Posterior cingulate gyrus (tissue), 11 donors: ENCODE measurements around the gene TRIM8.

Experiments
- DNase-seq, 10 donors: peaks; one replicate each; pipeline versions ENCODE4 v3.0.0 to v3.0.0-alpha.2; 2020 to 2021; ENCODE audit warnings: mixed read lengths in 3 of 10
- intact Hi-C: fragments of 100-400 bp; cut with DNase I; formaldehyde crosslinking; loops from one replicate; pipeline ENCODE4 v1.15.1; 2023

Gene TRIM8

DNA sequence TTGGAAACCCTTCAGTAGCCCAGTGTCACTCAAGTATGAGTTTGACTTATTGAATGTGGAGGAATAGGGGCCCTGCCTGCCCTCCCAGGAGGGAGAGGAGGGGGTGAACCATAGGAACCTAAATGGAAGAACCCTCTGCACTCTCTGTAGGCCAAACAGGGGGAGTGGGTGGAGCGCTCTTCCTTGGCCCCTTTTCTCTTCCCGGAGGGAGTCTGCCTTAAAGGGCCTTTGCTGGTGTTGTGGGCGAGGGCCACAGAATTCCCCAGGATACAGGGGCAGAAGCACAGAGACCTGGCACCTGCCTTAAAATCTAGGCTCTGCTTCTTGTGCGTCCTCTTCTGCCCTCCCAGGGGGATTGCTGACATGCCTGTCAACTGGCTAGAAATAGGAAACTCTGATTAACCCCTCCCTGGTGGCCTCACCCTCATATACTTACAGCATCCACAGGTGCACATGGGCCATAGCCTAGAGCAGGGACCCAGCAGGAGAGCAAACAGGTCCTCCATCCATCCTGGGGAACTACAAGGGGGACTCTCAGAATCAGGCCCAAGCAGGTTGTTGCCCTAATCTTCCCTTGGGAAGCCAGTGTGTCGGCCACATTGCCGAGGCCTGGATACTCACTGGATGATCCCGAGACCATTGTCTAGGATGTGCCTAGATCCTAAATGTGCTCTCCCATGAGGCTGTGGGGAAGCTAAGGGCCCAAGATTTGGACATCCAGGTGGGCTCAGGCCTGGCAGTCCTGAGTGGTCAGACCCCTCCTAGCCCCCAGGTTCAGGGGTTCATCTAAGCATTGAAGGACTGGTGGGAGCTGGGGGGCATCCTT, 3.4 kb downstream of the TRIM8 start:
- intact Hi-C loops: no loop called here

DNA sequence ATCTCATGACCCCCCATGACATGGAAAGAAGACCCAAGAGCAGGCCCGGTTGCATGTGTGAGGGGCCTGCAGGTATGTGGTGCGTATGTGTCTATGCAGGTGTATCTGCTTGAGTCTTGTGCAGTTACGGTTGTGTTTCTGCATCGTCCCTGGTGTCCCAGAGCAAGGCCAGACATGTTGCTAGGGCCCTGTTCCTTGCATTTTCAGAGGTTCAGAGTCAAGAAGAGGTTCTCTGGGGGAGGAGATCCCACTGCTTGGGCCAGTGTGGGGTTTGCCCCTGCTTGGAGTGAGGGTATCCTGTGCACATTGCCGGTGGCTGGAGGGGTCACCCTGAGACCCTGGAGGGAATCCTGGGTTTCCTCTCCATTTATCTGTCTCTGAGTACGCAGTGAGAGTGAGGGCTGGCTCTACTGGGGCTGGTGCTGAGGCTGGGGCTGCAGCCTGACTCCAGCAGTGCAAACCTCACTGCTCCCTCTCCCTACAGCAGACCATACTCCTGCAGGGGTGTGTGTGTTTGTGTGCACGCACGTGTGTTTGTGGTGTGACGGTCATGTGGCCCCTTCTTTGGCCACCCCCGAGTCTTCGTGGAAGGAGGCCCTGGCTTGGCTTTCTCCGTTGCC, 4.1 kb downstream of the TRIM8 start:
- DNase-seq: peak in 2 of 10 donors; percentile 71 to 84
- intact Hi-C loops: no loop called here

More for the DNA sequence above, 3.4 kb downstream of the TRIM8 start:
- peak in 3 of 10 donors; percentile 17 to 73 (median 39) for DNase-seq

- peak; percentile 63 to 96 (median 72) for DNase-seq
- intact Hi-C loops: no loop called here
Observed at GRCh38 chr10:102648889-102649796, 4.9 kb downstream of the TRIM8 start.

DNA sequence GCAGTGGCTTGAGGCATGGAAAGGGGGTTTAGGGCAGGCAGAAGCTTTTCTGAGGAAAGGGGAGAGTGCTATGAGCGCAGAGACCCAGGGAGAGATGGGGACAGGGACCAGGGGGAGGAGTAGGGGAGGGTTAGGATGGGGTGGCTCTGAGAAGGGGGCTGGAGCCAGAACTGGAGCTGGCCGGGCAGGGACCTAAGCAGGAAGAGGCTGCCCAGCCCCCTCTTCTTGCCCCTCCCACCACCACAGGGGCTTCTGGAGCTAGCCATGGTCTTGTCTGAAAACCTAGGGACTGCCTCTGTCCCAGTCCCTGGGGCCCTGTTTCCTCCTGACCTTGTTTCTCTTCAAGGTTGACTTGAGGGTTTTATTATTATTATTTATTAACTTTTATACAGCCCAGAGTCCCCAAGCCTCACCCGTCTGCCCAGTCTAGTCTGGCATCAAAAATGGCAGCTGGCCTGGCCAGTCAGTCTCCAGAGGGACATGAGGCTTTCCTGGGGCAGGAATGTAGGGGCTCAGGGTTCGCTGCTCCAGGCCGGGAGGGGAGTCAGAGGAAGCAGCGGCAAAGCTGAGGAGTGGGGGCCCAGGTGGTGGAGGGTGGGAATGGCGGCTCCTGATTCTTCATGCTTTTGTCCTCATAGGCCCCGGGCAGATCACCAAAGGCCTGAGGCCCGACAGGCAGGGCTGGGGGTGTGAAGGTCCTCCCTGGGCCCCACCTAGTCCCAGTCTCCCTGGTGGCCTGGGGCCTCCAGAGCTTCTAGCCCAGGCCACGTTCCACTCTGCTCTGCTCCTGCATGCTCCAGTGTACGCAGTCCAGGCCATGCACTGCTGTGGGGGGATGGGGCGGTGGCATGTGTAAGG, 5.7 kb downstream of the TRIM8 start:
- peak in 3 of 10 donors; percentile 59 to 81 (median 70) for DNase-seq
- intact Hi-C loops: no loop called here

DNA sequence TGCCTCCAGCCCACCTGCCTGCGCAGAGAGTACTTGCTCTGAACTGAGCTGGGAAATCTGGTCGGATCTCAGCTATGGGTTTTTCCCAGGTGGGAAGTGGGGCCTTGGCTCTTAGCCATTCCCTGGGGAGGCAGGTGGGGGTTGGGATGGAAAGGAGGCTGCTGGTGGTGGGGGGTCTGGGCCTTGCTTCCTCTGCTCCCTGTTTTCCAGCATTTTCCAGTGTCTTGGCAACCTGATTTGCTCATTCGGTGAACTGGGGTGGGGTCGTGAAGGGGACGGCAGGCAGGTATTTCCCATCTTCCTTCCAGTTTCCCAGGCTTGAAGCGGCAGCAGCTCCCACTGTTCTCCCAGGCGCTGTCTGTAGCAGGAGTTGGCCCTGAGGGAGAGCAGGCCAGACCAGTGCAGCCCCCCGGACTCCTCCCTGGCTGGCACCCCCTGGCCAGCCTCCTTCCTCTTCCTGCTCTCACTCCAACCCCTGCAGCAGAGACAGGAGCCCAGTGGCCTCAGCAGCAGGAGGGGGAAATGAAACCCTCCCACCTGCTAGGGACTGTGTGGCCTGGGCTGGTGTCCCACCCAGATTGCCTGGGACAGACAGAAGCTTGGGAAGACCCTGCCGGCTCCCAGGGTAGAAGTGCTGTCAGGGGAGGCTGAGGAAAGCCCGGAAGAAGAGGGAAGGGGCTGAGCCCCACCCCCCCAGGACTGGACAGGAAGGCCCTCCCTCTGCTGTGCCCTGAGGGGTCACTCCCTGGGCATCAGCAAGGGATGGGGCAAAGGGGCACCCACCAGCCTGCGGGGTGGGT, 6.6 kb downstream of the TRIM8 start:
- intact Hi-C loops: no loop called here
- DNase-seq: peak in 2 of 10 donors; percentile 43 to 71

DNA sequence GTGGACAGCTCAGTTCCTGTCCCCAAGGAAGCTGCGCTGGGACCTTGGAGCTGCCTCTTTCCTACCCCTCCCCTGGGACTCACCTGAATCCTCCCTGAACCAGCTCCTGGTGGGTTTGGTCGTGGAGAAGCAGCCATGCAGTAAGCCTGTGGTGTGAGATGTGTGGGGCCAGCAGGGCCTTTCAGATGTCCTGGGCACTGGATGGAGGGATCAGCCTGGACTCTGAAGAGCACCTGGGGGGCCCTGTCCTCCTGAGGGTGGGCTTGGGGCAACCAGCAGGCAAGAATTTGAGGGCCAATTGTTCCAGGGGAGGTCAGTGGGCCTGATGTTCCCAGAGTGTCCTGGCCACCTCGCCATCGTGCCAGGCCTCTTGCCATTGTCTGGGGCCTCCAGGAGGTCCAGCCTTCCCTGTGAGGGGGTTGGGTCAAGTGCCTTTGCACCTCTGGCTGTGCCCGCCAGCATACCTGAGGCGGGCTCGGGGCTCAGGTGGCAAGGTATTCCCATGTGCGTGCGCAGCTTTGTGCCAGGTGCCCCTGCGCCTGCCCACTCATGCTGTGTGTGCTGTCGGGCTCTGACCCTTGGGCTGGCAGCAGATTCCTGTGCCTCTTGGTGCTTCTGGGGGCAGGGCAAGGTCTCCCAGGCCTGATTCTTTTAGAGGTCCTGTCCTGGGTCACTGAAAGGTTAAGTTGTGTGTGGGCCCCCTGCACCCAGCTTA, 7.3 kb downstream of the TRIM8 start:
- DNase-seq: peak in 3 of 10 donors; percentile 55 to 81 (median 56)
- intact Hi-C loops: no loop called here

DNA sequence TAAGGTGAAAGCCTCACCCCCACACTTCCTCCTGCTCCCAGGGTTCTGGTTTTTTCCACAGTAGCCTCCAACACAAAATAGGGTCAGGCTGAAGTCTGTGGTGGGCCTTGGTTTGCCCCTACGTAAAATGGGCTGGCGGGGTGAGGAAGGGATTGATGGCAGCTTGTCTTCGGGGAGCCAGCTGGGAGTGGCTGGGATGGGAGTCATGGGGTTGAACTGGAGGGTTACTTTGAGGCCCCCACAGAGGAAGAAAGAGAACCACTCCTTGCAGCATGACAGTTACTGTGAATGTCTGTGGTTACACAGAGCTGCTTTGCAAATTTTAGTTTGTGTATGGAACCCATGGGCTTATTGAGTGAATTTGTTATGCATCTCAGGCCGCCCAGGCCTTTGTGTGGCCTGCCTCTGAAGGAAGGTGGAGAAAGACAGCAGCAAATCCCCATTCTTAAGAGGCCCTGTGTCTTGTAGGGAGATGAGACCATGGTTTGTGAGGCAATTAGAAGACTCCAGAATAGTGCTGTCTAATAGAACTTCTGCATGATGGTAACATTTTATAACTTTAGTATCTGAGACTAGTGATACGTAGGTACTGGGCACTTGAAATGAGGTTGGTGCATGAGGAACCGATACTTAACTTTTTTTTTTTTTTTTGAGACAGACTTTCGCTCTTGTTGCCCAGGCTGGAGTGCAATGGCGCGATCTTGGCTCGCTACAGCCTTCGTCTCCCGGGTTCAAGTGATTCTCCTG, 8.1 kb downstream of the TRIM8 start:
- DNase-seq: peak in 3 of 10 donors; percentile 16 to 47 (median 46)
- intact Hi-C loops: no loop called here

- DNase-seq: peak in 1 of 10 donors; percentile 8
- intact Hi-C loops: no loop called here
Observed at GRCh38 chr10:102653060-102653459, 8.8 kb downstream of the TRIM8 start.

DNA sequence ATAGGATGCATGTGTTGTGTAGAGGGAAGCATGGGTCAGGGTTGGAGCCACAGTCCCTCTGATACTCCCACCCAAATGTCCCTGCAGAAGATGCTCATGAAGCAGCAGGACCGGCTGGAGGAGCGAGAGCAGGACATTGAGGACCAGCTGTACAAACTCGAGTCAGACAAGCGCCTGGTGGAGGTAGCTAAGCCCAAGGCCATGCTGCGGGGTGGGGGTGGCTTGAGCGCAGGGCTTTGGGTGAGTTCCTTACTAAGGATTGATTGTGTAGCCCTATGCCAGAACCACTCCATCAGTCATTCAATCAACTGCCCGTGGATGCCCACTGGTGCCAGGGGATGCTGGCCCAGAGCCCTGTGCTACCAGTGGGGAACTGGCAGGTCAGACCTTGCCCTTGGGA, 10.3 kb downstream of the TRIM8 start:
- peak in 2 of 10 donors; percentile 37 to 74 for DNase-seq
- intact Hi-C loops: no loop called here

DNA sequence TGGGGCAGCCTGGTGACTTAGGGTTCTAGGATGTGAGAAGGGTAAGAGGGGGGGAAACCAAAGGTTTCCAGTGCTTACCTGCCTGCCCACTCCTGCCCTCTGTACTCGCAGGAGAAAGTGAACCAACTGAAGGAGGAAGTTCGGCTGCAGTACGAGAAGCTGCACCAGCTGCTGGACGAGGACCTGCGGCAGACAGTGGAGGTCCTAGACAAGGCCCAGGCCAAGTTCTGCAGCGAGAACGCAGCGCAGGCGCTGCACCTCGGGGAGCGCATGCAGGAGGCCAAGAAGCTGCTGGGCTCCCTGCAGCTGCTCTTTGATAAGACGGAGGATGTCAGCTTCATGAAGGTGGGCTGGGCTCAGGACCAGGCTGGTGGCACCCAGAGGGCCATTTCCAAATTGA, 10.7 kb downstream of the TRIM8 start:
- peak in 2 of 10 donors; percentile 70 to 81 for DNase-seq
- intact Hi-C loops: no loop called here

- peak in 2 of 10 donors; percentile 37 to 46 for DNase-seq
- intact Hi-C loops: no loop called here
Observed at GRCh38 chr10:102656026-102656425, 11.7 kb downstream of the TRIM8 start.

GRCh38 chr10:102656791-102657371, 12.6 kb downstream of the TRIM8 start:
- intact Hi-C loops: no loop called here
- peak in 3 of 10 donors; percentile 70 to 82 (median 78) for DNase-seq

GRCh38 chr10:102657451-102657850, 13.2 kb downstream of the TRIM8 start:
- DNase-seq: peak in 1 of 10 donors; percentile 52
- intact Hi-C loops: no loop called here

GRCh38 chr10:102657984-102658724, 13.9 kb downstream of the TRIM8 start:
- peak in 1 of 10 donors; percentile 63 for DNase-seq
- intact Hi-C loops: no loop called here

- DNase-seq: peak in 1 of 10 donors; percentile 63
- intact Hi-C loops: no loop called here
Observed at GRCh38 chr10:102658802-102659201, 14.5 kb downstream of the TRIM8 start.

- DNase-seq: peak in 8 of 10 donors; percentile 48 to 96 (median 62)
- intact Hi-C loops: no loop called here
Observed at GRCh38 chr10:102660888-102661657, 16.8 kb downstream of the TRIM8 start.
